H9 (cell line): ENCODE data around the gene CLEC4G. TPM values are rescaled to one million over a fixed set of nuclear protein-coding genes. Genes with fewer than 3 reads are reported as not detected.

Experiments
- DNase-seq: peaks from one replicate; pipeline ENCODE4 v3.0.0-alpha.2; 2017
- H2AFZ ChIP-seq: one replicate; pipeline ENCODE4 v1.6.1; 2013; ENCODE audit warnings: mild to moderate bottlenecking, low read length, control low read depth, moderate library complexity
- H2AK5ac ChIP-seq: 2 replicates; pipeline ENCODE4 v1.6.1; 2013; ENCODE audit warnings: low read length, control low read depth, mixed read lengths; ENCODE audit not compliant: insufficient read length
- H2BK120ac ChIP-seq: one replicate; pipeline ENCODE4 v1.6.1; 2013; ENCODE audit warnings: low read depth, mild to moderate bottlenecking, low read length, control low read depth, inconsistent platforms; ENCODE audit not compliant: poor library complexity, severe bottlenecking
- H2BK12ac ChIP-seq: 2 replicates; pipeline ENCODE4 v1.6.1; 2013; ENCODE audit warnings: low read length, control low read depth, mixed read lengths, low read depth; ENCODE audit not compliant: insufficient read length
- H2BK15ac ChIP-seq: 2 replicates; pipeline ENCODE4 v1.6.1; 2013; ENCODE audit warnings: low read depth, low read length, control low read depth
- H2BK20ac ChIP-seq: one replicate; pipeline ENCODE4 v1.6.1; 2013; ENCODE audit warnings: low read depth, mild to moderate bottlenecking, low read length, control low read depth, inconsistent platforms; ENCODE audit not compliant: poor library complexity, severe bottlenecking
- H2BK5ac ChIP-seq: 2 replicates; pipeline ENCODE4 v1.6.1; 2013; ENCODE audit warnings: low read length, control low read depth, mixed read lengths; ENCODE audit not compliant: insufficient read length
- H3K14ac ChIP-seq: 2 replicates; pipeline ENCODE4 v1.6.1; 2013; ENCODE audit warnings: low read length, control low read depth; ENCODE audit not compliant: insufficient read depth
- H3K18ac ChIP-seq: 2 replicates; pipeline ENCODE4 v1.6.1; 2013; ENCODE audit warnings: low read depth, mild to moderate bottlenecking, mixed read lengths, low read length, control low read depth; ENCODE audit not compliant: insufficient read length
- H3K23ac ChIP-seq: 2 replicates; pipeline ENCODE4 v1.6.1; 2013; ENCODE audit warnings: low read length, control low read depth, mixed read lengths, low read depth; ENCODE audit not compliant: insufficient read length
- H3K23me2 ChIP-seq: 2 replicates; pipeline ENCODE4 v1.6.1; 2013; ENCODE audit warnings: low read depth, mild to moderate bottlenecking, mixed read lengths, low read length, control low read depth; ENCODE audit not compliant: insufficient read length, poor library complexity, severe bottlenecking
- H3K27ac ChIP-seq: 2 replicates; pipeline ENCODE4 v1.5.1; 2013; ENCODE audit warnings: low read length, control low read depth, mixed read lengths, low read depth; ENCODE audit not compliant: insufficient read length
- H3K27me3 ChIP-seq: 2 replicates; pipeline ENCODE4 v1.6.1; 2013; ENCODE audit warnings: low read length, control low read depth, inconsistent platforms; ENCODE audit not compliant: insufficient read depth
- H3K4ac ChIP-seq: 2 replicates; pipeline ENCODE4 v1.6.1; 2013; ENCODE audit warnings: low read depth, mild to moderate bottlenecking, control low read depth, inconsistent platforms, low read length, moderate library complexity
- H3K4me1 ChIP-seq: 2 replicates; pipeline ENCODE4 v1.6.1; 2013; ENCODE audit warnings: low read length, control low read depth, inconsistent platforms; ENCODE audit not compliant: insufficient read depth
- H3K4me2 ChIP-seq: 2 replicates; pipeline ENCODE4 v1.6.1; 2013; ENCODE audit warnings: low read length, control low read depth, mixed read lengths; ENCODE audit not compliant: insufficient read length, insufficient read depth
- H3K56ac ChIP-seq: 2 replicates; pipeline ENCODE4 v1.6.1; 2013; ENCODE audit warnings: low read depth, mild to moderate bottlenecking, mixed read lengths, low read length, control low read depth; ENCODE audit not compliant: insufficient read length
- H3K79me1 ChIP-seq: 2 replicates; pipeline ENCODE4 v1.6.1; 2013; ENCODE audit warnings: low read depth, mild to moderate bottlenecking, moderate library complexity, low read length, control low read depth, inconsistent platforms; ENCODE audit not compliant: insufficient read depth, poor library complexity, severe bottlenecking
- H3K79me2 ChIP-seq: 2 replicates; pipeline ENCODE4 v1.6.1; 2013; ENCODE audit warnings: low read length, control low read depth, inconsistent platforms; ENCODE audit not compliant: insufficient read depth
- H3K9ac ChIP-seq: 2 replicates; pipeline ENCODE4 v1.6.1; 2013; ENCODE audit warnings: low read length, control low read depth, mixed read lengths; ENCODE audit not compliant: insufficient read length; ENCODE audit errors: extremely low read depth
- H3K9me3 ChIP-seq: one replicate; pipeline ENCODE4 v1.6.1; 2013; ENCODE audit warnings: low read depth, low read length, inconsistent platforms; ENCODE audit not compliant: control insufficient read depth
- H3T11ph ChIP-seq: one replicate; pipeline ENCODE4 v1.6.1; 2013; ENCODE audit warnings: mild to moderate bottlenecking, low read length, control low read depth, inconsistent platforms
- H4K20me1 ChIP-seq: one replicate; pipeline ENCODE4 v1.6.1; 2013; ENCODE audit not compliant: control insufficient read depth, insufficient read length, insufficient read depth
- H4K5ac ChIP-seq: 2 replicates; pipeline ENCODE4 v1.6.1; 2013; ENCODE audit warnings: low read depth, mild to moderate bottlenecking, mixed read lengths, low read length, control low read depth; ENCODE audit not compliant: insufficient read length
- H4K8ac ChIP-seq: replicated peaks from 2 replicates; pipeline ENCODE4 v1.6.1; 2013; ENCODE audit warnings: low read length, control low read depth, mixed read lengths, low read depth; ENCODE audit not compliant: insufficient read length
- H4K91ac ChIP-seq: 2 replicates; pipeline ENCODE4 v1.6.1; 2013; ENCODE audit warnings: low read depth, mild to moderate bottlenecking, moderate library complexity, mixed read lengths, low read length, control low read depth; ENCODE audit not compliant: insufficient read length
- H3K27ac Mint-ChIP-seq, 3 experiments: 2 replicates in 2 of 3; 3 replicates in 1 of 3; pipeline ENCODE4 v1.8.0; 2020 to 2021; ENCODE audit warnings: mixed read lengths in 3 of 3, mild to moderate bottlenecking in 1 of 3, moderate library complexity in 1 of 3
- H3K27me3 Mint-ChIP-seq: 2 replicates; pipeline ENCODE4 v1.8.0; 2021; ENCODE audit warnings: low read depth, mild to moderate bottlenecking, moderate library complexity, mixed read lengths
- H3K36me3 Mint-ChIP-seq, 3 experiments: 2 replicates in 2 of 3; 3 replicates in 1 of 3; pipeline ENCODE4 v1.8.0; 2020 to 2021; ENCODE audit warnings: low read depth in 3 of 3, mixed read lengths in 3 of 3; ENCODE audit not compliant: insufficient read depth in 1 of 3
- H3K4me1 Mint-ChIP-seq, 2 experiments: 2 replicates each; pipeline ENCODE4 v1.8.0; 2020; ENCODE audit warnings: mixed read lengths in 2 of 2
- H3K4me3 Mint-ChIP-seq, 2 experiments: 2 replicates in 1 of 2; 3 replicates in 1 of 2; pipeline ENCODE4 v1.8.0; 2020 to 2021; ENCODE audit warnings: mild to moderate bottlenecking in 2 of 2, mixed read lengths in 2 of 2, moderate library complexity in 1 of 2
- H3K9me3 Mint-ChIP-seq, 2 experiments: 2 replicates in 1 of 2; 3 replicates in 1 of 2; pipeline ENCODE4 v1.8.0; 2020; ENCODE audit warnings: mild to moderate bottlenecking in 2 of 2, mixed read lengths in 2 of 2, moderate library complexity in 1 of 2
- WGBS: extraction: QIAGEN DNeasy Blood & Tissue Kit; methylation state at CpG from one replicate; pipeline ENCODE4 v1.1.7; 2013; ENCODE audit warnings: missing lambda C conversion rate, low lambda C conversion rate, mixed read lengths; ENCODE audit not compliant: insufficient read length; ENCODE audit errors: extremely low coverage; 5-methylcytosine and 5-hydroxymethylcytosine counted together
- total RNA-seq: library from RNA; stranded (reverse); gene quantifications from 2 replicates; pipeline ENCODE4 v1.2.1, GENCODE V29; 2021
- TF ChIP-seq, protein P1 (sequence below): fragments of 200-600 bp; sonication (generic); conservative IDR thresholded peaks from 3 replicates; pipeline ENCODE4 v1.8.0; 2021; ENCODE audit warnings: antibody characterized with exemption, mild to moderate bottlenecking

CLEC4G gene
- total RNA-seq, 1 experiment from 2014 or later = not detected

DNA sequence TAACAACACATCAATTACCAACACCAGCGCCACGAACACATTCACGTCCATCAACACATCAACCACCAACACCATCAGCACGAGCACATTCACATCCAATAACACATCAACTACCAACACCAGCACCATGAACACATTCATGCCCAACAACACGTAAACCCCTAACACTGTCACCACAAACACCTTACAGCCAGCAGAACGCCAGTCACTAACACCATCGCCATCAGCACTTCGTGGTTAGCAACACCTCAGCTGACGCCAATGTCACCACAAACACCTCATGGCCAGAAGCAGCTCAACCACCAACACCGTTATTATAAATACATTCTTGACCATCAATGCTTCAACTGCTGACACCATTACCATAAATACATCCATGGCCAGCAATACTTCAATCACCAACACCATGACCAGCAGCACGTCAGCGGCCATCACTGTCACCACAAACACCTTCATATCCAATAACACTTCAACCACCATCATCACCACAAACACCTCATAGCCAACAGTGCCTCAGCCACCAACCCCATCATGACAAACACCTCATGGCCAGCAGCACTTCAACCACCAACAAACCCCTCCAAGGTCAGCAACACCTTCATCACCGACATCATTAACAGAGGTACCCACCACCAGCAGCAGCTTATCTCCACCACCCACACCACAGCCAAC lies 39.4 kb downstream of the CLEC4G start:
- no peak overlapping the region for H3K27ac Mint-ChIP-seq
- DNase-seq = no peak
- H4K20me1 ChIP-seq = peaks cover 2% of the 10 kb centered on the region
- H3T11ph ChIP-seq = no peak overlapping the region
- no peak overlapping the region for H3K14ac ChIP-seq
- WGBS = 95% methylated on average over 4 of the region's 13 CpGs
- no peak overlapping the region for H3K9ac ChIP-seq
- H3K4me1 ChIP-seq = no peaks in the 10 kb centered on the region; the same call in 1 of the 2 replicates
- H3K4me1 Mint-ChIP-seq = peaks cover 0 to 8% of the 10 kb centered on the region in 2 experiments; a peak in 3 of 4 replicates
- H3K4ac ChIP-seq = no peak overlapping the region
- no peak overlapping the region for H3K4me2 ChIP-seq
- peaks cover 28% of the 10 kb centered on the region for H3K27me3 Mint-ChIP-seq
- H2AFZ ChIP-seq = no peak overlapping the region
- no peak overlapping the region for H3K56ac ChIP-seq
- no peak overlapping the region for H3K23ac ChIP-seq
- H2BK5ac ChIP-seq = no peak overlapping the region
- no peak overlapping the region for H4K8ac ChIP-seq
- TF ChIP-seq, protein P1, sequence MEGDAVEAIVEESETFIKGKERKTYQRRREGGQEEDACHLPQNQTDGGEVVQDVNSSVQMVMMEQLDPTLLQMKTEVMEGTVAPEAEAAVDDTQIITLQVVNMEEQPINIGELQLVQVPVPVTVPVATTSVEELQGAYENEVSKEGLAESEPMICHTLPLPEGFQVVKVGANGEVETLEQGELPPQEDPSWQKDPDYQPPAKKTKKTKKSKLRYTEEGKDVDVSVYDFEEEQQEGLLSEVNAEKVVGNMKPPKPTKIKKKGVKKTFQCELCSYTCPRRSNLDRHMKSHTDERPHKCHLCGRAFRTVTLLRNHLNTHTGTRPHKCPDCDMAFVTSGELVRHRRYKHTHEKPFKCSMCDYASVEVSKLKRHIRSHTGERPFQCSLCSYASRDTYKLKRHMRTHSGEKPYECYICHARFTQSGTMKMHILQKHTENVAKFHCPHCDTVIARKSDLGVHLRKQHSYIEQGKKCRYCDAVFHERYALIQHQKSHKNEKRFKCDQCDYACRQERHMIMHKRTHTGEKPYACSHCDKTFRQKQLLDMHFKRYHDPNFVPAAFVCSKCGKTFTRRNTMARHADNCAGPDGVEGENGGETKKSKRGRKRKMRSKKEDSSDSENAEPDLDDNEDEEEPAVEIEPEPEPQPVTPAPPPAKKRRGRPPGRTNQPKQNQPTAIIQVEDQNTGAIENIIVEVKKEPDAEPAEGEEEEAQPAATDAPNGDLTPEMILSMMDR = no peak
- H3K36me3 Mint-ChIP-seq = no peaks in the 10 kb centered on the region
- no peaks in the 10 kb centered on the region for H3K79me1 ChIP-seq
- no peak overlapping the region for H4K91ac ChIP-seq
- H3K4me3 Mint-ChIP-seq = no peak overlapping the region
- H3K18ac ChIP-seq = no peak overlapping the region
- H2AK5ac ChIP-seq = no peak overlapping the region
- no peaks in the 10 kb centered on the region for H3K27me3 ChIP-seq
- no peaks in the 10 kb centered on the region for H3K79me2 ChIP-seq
- no peak overlapping the region for H2BK15ac ChIP-seq
- no peak overlapping the region for H2BK120ac ChIP-seq
- no peak overlapping the region for H4K5ac ChIP-seq
- no peak overlapping the region for H3K27ac ChIP-seq
- no peaks in the 10 kb centered on the region for H3K9me3 ChIP-seq
- H2BK12ac ChIP-seq = no peak overlapping the region
- H3K9me3 Mint-ChIP-seq = no peaks in the 10 kb centered on the region
- no peaks in the 10 kb centered on the region for H3K23me2 ChIP-seq
- H2BK20ac ChIP-seq = no peak overlapping the region
